ENCODE results near the gene CLEC16A. TPM values are rescaled to one million over a fixed set of nuclear protein-coding genes. Genes with fewer than 3 reads are reported as not detected.

The CLEC16A gene
- total RNA-seq, 1 donor from 2014 or later = 33.4 TPM

GRCh38 chr16:11140867-11141266 lies 196.5 kb downstream of the CLEC16A start:
- Mint-ChIP-seq H3K4me1 (ENCODE audit: unreplicated experiment) (peaks cover 31% of the 10 kb centered on the region), H3K4me3 (no peak overlapping the region), H3K27ac (no peak overlapping the region)

DNA sequence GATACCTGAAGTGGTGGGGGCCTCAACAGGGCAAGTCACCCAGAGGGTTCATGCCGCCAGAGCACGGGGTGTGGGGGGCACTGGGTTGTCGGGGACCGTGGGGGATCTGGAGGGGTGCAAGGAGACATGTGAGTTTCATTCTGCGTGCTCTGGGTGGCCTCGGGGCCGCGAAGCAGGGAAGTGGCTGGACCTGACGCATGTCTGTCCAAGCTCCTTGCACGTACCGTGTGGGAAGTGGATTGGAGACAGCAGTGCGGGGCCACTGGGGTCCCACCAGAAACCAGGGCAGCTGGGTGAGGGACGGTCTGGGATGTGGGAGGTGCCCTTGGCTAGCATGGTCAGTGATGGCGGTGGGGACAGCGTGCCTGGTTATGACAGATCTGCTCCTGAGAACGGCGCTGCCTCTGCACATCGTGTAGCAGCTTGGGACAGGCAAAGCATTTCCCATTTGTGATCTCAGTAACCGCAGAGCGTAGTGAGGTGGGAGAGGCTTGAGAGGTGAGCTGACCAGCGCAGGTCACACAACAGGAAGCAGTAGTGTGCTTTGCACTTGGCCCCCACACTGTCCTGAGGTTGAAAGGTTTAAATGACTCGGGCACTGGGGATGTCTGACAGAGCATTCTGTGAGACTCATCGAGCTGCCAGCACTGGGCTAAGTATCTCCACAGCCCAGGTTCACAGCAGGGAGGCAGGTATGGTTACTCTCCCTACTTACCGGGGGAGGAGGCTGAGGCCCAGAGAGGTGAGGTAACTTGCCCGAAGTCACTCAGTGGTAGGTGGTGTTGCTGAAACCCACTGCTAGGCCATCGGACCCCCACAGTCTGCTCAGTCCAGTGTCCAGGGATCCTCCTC lies 197.3 kb downstream of the CLEC16A start:
- H3K27me3 Mint-ChIP-seq = no peaks in the 10 kb centered on the region
- no peak for DNase-seq (ENCODE audit: extremely low spot score, unreplicated experiment)
- TF ChIP-seq CTCF (conservative IDR thresholded peaks at IDR 0.05) = no peak
- no peaks in the 10 kb centered on the region for H3K36me3 Mint-ChIP-seq
- H3K4me1 Mint-ChIP-seq (ENCODE audit: unreplicated experiment) = peaks cover 26% of the 10 kb centered on the region
- no peaks in the 10 kb centered on the region for H3K9me3 Mint-ChIP-seq
- no peak overlapping the region for H3K4me3 Mint-ChIP-seq
- no peak overlapping the region for H3K27ac Mint-ChIP-seq

More at GRCh38 chr16:11140867-11141266, 196.5 kb downstream of the CLEC16A start:
- H3K27me3 Mint-ChIP-seq = no peaks in the 10 kb centered on the region
- no peaks in the 10 kb centered on the region for H3K9me3 Mint-ChIP-seq
- no peak for TF ChIP-seq CTCF (conservative IDR thresholded peaks at IDR 0.05)
- DNase-seq (ENCODE audit: extremely low spot score, unreplicated experiment) = no peak
- H3K36me3 Mint-ChIP-seq = peaks cover 4% of the 10 kb centered on the region

DNA sequence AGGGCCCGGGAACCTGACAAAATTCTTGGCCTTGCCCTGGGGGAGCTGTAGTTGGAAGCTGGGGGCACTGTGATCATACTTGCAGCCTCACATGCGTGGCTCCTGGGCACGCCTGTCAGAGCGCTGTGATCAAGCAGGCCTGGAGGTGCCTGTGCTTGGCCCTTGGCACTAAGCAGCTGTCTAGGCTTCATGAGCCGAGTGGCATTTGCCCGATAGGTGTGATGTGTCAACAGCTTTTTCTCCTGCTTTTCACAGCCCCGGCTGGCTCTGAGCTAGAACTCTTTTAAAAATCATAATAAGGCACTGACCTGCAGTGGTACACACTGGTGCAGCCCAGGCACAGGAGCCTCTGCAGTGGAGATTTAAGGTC lies 197.9 kb downstream of the CLEC16A start:
- H3K4me1 Mint-ChIP-seq (ENCODE audit: unreplicated experiment) = peaks cover 26% of the 10 kb centered on the region
- no peak for TF ChIP-seq CTCF (conservative IDR thresholded peaks at IDR 0.05)
- no peak overlapping the region for H3K27ac Mint-ChIP-seq
- no peaks in the 10 kb centered on the region for H3K36me3 Mint-ChIP-seq
- H3K4me3 Mint-ChIP-seq = no peak overlapping the region
- H3K27me3 Mint-ChIP-seq = no peaks in the 10 kb centered on the region
- H3K9me3 Mint-ChIP-seq = no peaks in the 10 kb centered on the region
- DNase-seq (ENCODE audit: extremely low spot score, unreplicated experiment) = no peak

GRCh38 chr16:11142951-11143350 lies 198.6 kb downstream of the CLEC16A start:
- Mint-ChIP-seq H3K27ac (no peak overlapping the region), H3K4me3 (no peak overlapping the region), H3K4me1 (ENCODE audit: unreplicated experiment) (peaks cover 23% of the 10 kb centered on the region), H3K9me3 (no peaks in the 10 kb centered on the region), H3K27me3 (no peaks in the 10 kb centered on the region), H3K36me3 (no peaks in the 10 kb centered on the region)
- DNase-seq (ENCODE audit: extremely low spot score, unreplicated experiment) = no peak
- no peak for TF ChIP-seq CTCF (conservative IDR thresholded peaks at IDR 0.05)

GRCh38 chr16:11143372-11144035 lies 199.1 kb downstream of the CLEC16A start:
- Mint-ChIP-seq H3K36me3 (no peaks in the 10 kb centered on the region), H3K4me3 (no peak overlapping the region), H3K4me1 (ENCODE audit: unreplicated experiment) (peaks cover 18% of the 10 kb centered on the region), H3K27ac (no peak overlapping the region), H3K9me3 (no peaks in the 10 kb centered on the region), H3K27me3 (no peaks in the 10 kb centered on the region)
- DNase-seq (ENCODE audit: extremely low spot score, unreplicated experiment) = no peak
- TF ChIP-seq CTCF (conservative IDR thresholded peaks at IDR 0.05) = no peak

All from type B pancreatic cell (in vitro differentiated cells).